A549 (cell line): Measurements from ENCODE around the gene LSM3. TPM values are rescaled to one million over a fixed set of nuclear protein-coding genes. Genes with fewer than 3 reads are reported as not detected.

Source experiments
- ATAC-seq, 2 experiments: fragments of 200-7000 bp in 1 of 2; fragments of >200 bp in 1 of 2; cut with Nextera tagmentation in 1 of 2; cut with Tn5 transposase in 1 of 2; 3 replicates each; pipeline versions ENCODE4 v1.8.0 to v1.9.1; 2018 to 2020; ENCODE audit warnings: mild to moderate bottlenecking in 1 of 2, moderate library complexity in 1 of 2
- CTCF ChIA-PET: fragments of 300-600 bp; sonication (Branson Sonifier 250); formaldehyde crosslinking; extraction: SDS; loops from one replicate; lab custom pipeline; 2021; ENCODE audit warnings: antibody characterized with exemption, inconsistent platforms; lab: Yijun Ruan, JAX
- POLR2A ChIA-PET: fragments of 350-600 bp; formaldehyde crosslinking; extraction: SDS; loops from one replicate; lab custom pipeline; 2021; ENCODE audit warnings: antibody characterized with exemption, inconsistent platforms; lab: Yijun Ruan, JAX
- DNase-seq, 2 experiments: peaks; one replicate each; pipeline versions ENCODE4 v3.0.0 to v3.0.0-alpha.2; 2011 to 2016; ENCODE audit warnings: low read depth in 1 of 2, low spot score in 1 of 2
- FAIRE-seq: peaks from 2 replicates; lab custom pipeline; 2011; peaks lifted over from hg19 to GRCh38; lab: Jason Lieb, UNC
- H3K27ac ChIP-seq, 2 experiments: fragments of >200 bp; sonication (Bioruptor Twin); formaldehyde crosslinking; 3 replicates each; pipeline ENCODE4 v1.5.1; 2016 to 2017
- H3K4me1 ChIP-seq: fragments of >200 bp; sonication (Bioruptor Twin); formaldehyde crosslinking; 3 replicates; pipeline ENCODE4 v1.6.1; 2016
- H3K4me2 ChIP-seq: fragments of >200 bp; sonication (Bioruptor Twin); formaldehyde crosslinking; 3 replicates; pipeline ENCODE4 v1.6.1; 2016
- H3K4me3 ChIP-seq: fragments of >200 bp; sonication (Bioruptor Twin); formaldehyde crosslinking; 3 replicates; pipeline ENCODE4 v1.5.1; 2016
- H3K9me3 ChIP-seq: fragments of >200 bp; sonication (Bioruptor Twin); formaldehyde crosslinking; 3 replicates; pipeline ENCODE4 v1.6.1; 2016
- CEBPB ChIP-seq, 2 experiments: fragments of >200 bp in 1 of 2; sonication (Bioruptor Twin) in 1 of 2; formaldehyde crosslinking in 1 of 2; IDR thresholded peaks; 2 replicates each; pipeline ENCODE4 v1.6.1; 2012 to 2016
- EHF ChIP-seq: fragments of 250-450 bp; sonication (Bioruptor Pico); IDR thresholded peaks from 2 replicates; pipeline ENCODE4 v1.5.0; 2020; ENCODE audit warnings: mild to moderate bottlenecking
- EP300 ChIP-seq, 2 experiments: fragments of >200 bp; sonication (Bioruptor Twin); formaldehyde crosslinking; IDR thresholded peaks; 2 replicates in 1 of 2; 3 replicates in 1 of 2; pipeline ENCODE4 v1.6.1; 2016 to 2017
- ESRRA ChIP-seq: fragments of 150-350 bp; IDR thresholded peaks from 2 replicates; pipeline ENCODE4 v1.6.1; 2014; ENCODE audit warnings: mild to moderate bottlenecking, low read length, borderline replicate concordance
- FOSB ChIP-seq: fragments of 250-450 bp; sonication (Bioruptor Pico); IDR thresholded peaks from 2 replicates; pipeline ENCODE4 v1.5.0; 2020; ENCODE audit warnings: mild to moderate bottlenecking, moderate library complexity
- FOSL2 ChIP-seq, 2 experiments: fragments of 450-650 bp in 1 of 2; fragments of >200 bp in 1 of 2; sonication (Bioruptor Twin) in 1 of 2; formaldehyde crosslinking; IDR thresholded peaks; 2 replicates each; pipeline versions ENCODE4 v1.5.0 to v1.6.1; 2016 to 2020; ENCODE audit warnings: mild to moderate bottlenecking in 1 of 2, moderate library complexity in 1 of 2
- GATA3 ChIP-seq: IDR thresholded peaks from 2 replicates; pipeline ENCODE4 v1.6.1; 2012; ENCODE audit warnings: borderline replicate concordance
- HDAC2 ChIP-seq: fragments of 200-600 bp; sonication (generic); IDR thresholded peaks from 2 replicates; pipeline ENCODE4 v1.6.1; 2016
- HES2 ChIP-seq: fragments of >200 bp; sonication (Bioruptor Twin); formaldehyde crosslinking; IDR thresholded peaks from 2 replicates; pipeline ENCODE4 v1.6.1; 2016
- HOXB13 ChIP-seq: fragments of 250-450 bp; sonication (Bioruptor Pico); IDR thresholded peaks from 2 replicates; pipeline ENCODE4 v1.5.0; 2020; ENCODE audit warnings: low read depth, mild to moderate bottlenecking, moderate library complexity
- KDM1A ChIP-seq: fragments of 200-600 bp; sonication (generic); IDR thresholded peaks from 2 replicates; pipeline ENCODE4 v1.6.1; 2016; ENCODE audit warnings: low read depth, mild to moderate bottlenecking
- MAFK ChIP-seq: fragments of 450-650 bp; IDR thresholded peaks from 2 replicates; pipeline ENCODE4 v1.6.1; 2014; ENCODE audit not compliant: partially characterized antibody
- MAZ ChIP-seq: fragments of 150-350 bp; IDR thresholded peaks from 2 replicates; pipeline ENCODE4 v1.6.1; 2014; ENCODE audit warnings: antibody characterized with exemption, low read depth, low read length, borderline replicate concordance
- NFE2L2 ChIP-seq: fragments of 150-350 bp; conservative IDR thresholded peaks from 2 replicates; pipeline ENCODE4 v1.6.1; 2014; ENCODE audit warnings: low read length
- PHF8 ChIP-seq: fragments of 200-600 bp; sonication (generic); IDR thresholded peaks from 2 replicates; pipeline ENCODE4 v1.6.1; 2016; ENCODE audit warnings: low read depth, mild to moderate bottlenecking, antibody characterized with exemption, moderate library complexity, borderline replicate concordance
- POLR2A ChIP-seq: IDR thresholded peaks from 2 replicates; pipeline ENCODE4 v1.6.1; 2012; ENCODE audit warnings: mild to moderate bottlenecking, low read length
- REST ChIP-seq: fragments of 200-600 bp; sonication (generic); IDR thresholded peaks from 2 replicates; pipeline ENCODE4 v1.6.1; 2016; ENCODE audit warnings: antibody characterized with exemption, mild to moderate bottlenecking, moderate library complexity
- RFX5 ChIP-seq: fragments of 450-650 bp; IDR thresholded peaks from 2 replicates; pipeline ENCODE4 v1.7.1; 2014; ENCODE audit warnings: antibody characterized with exemption, mild to moderate bottlenecking, moderate library complexity
- ZFP36 ChIP-seq: fragments of 450-650 bp; IDR thresholded peaks from 2 replicates; pipeline ENCODE4 v1.6.1; 2014; ENCODE audit warnings: borderline replicate concordance; ENCODE audit not compliant: partially characterized antibody
- WGBS: methylation state at CpG from one replicate; pipeline ENCODE4 v1.1.6; 2017; ENCODE audit errors: missing lambda C conversion rate; 5-methylcytosine and 5-hydroxymethylcytosine counted together
- polyA plus RNA-seq, 4 experiments: library from polyadenylated mRNA; depleted of rRNA in 3 of 4; stranded (reverse); fragments of >200 nt; fragmentation: RNase III in 1 of 4; extraction: RNeasy Plus Mini Kit Qiagen cat#74134 plus additional on column Dnase treatment in 1 of 4; gene quantifications; 2 replicates in 3 of 4; 3 replicates in 1 of 4; pipeline ENCODE4 v1.2.3, GENCODE V29; 2011 to 2017

LSM3 gene
- polyA plus RNA-seq, 2 of the 4 experiments (the other 2 are of a cell fraction), result 23.9 to 32.0 TPM

- Histone ChIP-seq H3K4me1 (peaks cover 8% of the 10 kb centered on the region; the same call in 2 of the 3 replicates), H3K4me2 (no peak overlapping the region), H3K9me3 (no peaks in the 10 kb centered on the region), H3K27ac (no peak overlapping the region), H3K4me3 (no peak overlapping the region)
- CTCF ChIA-PET, result interaction anchor here (1.1 to 2.8 kb wide), 3 partner anchors 9 to 17 kb away, joined by 3 to 14 read pairs (median 7); partner anchors contain the start of gene TMEM43
- POLR2A ChIA-PET, result interaction anchor here (1.8 kb wide), 1 partner anchor 9 kb away, joined by 8 read pairs; the partner anchor contains the start of genes CHCHD4 and TMEM43
- TF ChIP-seq NFE2L2 (no peak), POLR2A (no peak), ESRRA (no peak), HOXB13 (no peak), REST (no peak), ZFP36 (no peak), HDAC2 (no peak), FOSB (CRISPR knock-in tag) (no peak), EP300 (IDR thresholded peaks at IDR 0.05) (no peak), PHF8 (no peak)
- no peak; a peak in 1 of 6 replicates for ATAC-seq
- no peak for FAIRE-seq
- DNase-seq, result no peak
- WGBS, result 90% methylated on average over 6 of the region's 6 CpGs
Measured at GRCh38 chr3:14134291-14134690, 44.3 kb upstream of the LSM3 start.

- FAIRE-seq, result no peak
- TF ChIP-seq HES2, result no peak
- no peak for TF ChIP-seq MAZ
- no peak for TF ChIP-seq RFX5
- CTCF ChIA-PET, result interaction anchor here (2.0 to 2.8 kb wide), 2 partner anchors 10 kb away, joined by 7 to 14 read pairs; partner anchors contain the start of gene TMEM43
- peaks cover 8% of the 10 kb centered on the region; the same call in 2 of the 3 replicates for H3K4me1 ChIP-seq
- no peak for ATAC-seq
- 88% methylated on average over 11 of the region's 11 CpGs for WGBS
- no peak overlapping the region for H3K27ac ChIP-seq
- H3K4me3 ChIP-seq, result no peak overlapping the region
- POLR2A ChIA-PET, result interaction anchor here (0.8 kb wide), 1 partner anchor 43 kb away, joined by 3 read pairs; the partner anchor contains the start of genes LSM3 and XPC
- H3K4me2 ChIP-seq, result no peak overlapping the region
- DNase-seq, result no peak
- no peaks in the 10 kb centered on the region for H3K9me3 ChIP-seq
Measured at GRCh38 chr3:14135581-14135980, 43.0 kb upstream of the LSM3 start.

GRCh38 chr3:14137004-14137403 is 41.6 kb upstream of the LSM3 start:
- no peak for TF ChIP-seq KDM1A
- TF ChIP-seq GATA3, result no peak
- TF ChIP-seq CEBPB (IDR thresholded peaks at IDR 0.05), result no peak
- TF ChIP-seq EHF (CRISPR knock-in tag), result no peak
- TF ChIP-seq FOSL2 (IDR thresholded peaks at IDR 0.05), result no peak
- TF ChIP-seq FOSL2 (CRISPR knock-in tag; IDR thresholded peaks at IDR 0.05), result no peak
- no peak for TF ChIP-seq ESRRA
- TF ChIP-seq MAFK, result no peak
- TF ChIP-seq, all 56 proteins: peak for 0
- Histone ChIP-seq H3K4me3 (no peak overlapping the region), H3K4me1 (peaks cover 8% of the 10 kb centered on the region; the same call in 2 of the 3 replicates), H3K4me2 (no peak overlapping the region), H3K27ac (peak overlapping the region in 1 of 2 experiments; percentile 24; a peak in 1 of 6 replicates), H3K9me3 (no peaks in the 10 kb centered on the region)
- DNase-seq, result no peak
- ChIA-PET POLR2A (interaction anchor here (0.9 kb wide), 1 partner anchor 12 kb away, joined by 3 read pairs; no protein-coding TSS in a partner anchor), CTCF (interaction anchor here (0.6 kb wide), 1 partner anchor 1314 kb away, joined by 3 read pairs; no protein-coding TSS in a partner anchor)
- WGBS, result 80% methylated on average over 1 of the region's 3 CpGs
- FAIRE-seq, result no peak
- no peak for ATAC-seq
